GM21423 (cell line): ENCODE data around the gene GSE1.
"Not testable (repeated sequence)": the region's sequence is repeated elsewhere in the genome, so short reads cannot be mapped to it uniquely, and the experiment has no call there.

Experiments used
- ATAC-seq: cut with Tn5 transposase; IDR thresholded peaks from one replicate; pipeline ENCODE4 v1.9.1; 2021; ENCODE audit warnings: mild to moderate bottlenecking, moderate library complexity; ENCODE audit not compliant: unreplicated experiment

Gene GSE1

DNA sequence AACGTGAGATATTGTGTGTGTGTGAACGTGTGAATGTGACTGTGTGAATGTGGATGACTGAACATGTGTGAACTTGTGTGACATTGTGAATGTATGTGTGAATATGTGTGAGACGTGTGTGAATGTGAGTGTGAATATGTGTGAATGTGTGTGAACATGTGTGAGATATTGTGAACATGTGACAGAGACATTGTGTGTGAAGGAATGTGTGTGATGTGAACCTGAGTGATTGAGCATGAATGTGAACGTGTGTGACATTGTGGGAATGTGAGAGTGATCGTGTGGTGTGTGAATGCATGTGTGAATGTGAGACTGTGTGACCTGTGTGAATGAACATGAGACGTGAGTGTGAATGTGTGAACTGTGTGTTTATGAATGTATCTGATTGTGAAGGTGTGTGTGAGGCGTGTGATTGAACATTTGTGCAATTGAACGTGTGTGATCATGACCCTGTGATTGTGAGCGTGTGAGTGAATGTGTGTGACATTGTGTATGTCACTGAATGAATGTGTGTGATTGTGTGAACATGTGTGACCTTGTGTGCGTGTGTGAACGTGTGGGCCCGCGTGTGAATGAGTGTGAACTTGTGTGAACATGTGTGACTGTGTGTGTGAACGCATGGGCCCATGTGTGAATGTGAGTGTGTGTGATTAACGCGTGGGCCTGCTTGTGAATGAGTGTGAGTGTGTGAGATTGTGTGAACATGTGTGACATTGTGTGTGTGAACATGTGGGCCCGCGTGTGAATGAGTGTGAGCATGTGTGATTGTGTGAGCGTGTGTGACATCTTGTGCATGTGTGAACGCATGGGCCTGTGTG, 23.2 kb upstream of the GSE1 start:
- ATAC-seq = no peak

DNA sequence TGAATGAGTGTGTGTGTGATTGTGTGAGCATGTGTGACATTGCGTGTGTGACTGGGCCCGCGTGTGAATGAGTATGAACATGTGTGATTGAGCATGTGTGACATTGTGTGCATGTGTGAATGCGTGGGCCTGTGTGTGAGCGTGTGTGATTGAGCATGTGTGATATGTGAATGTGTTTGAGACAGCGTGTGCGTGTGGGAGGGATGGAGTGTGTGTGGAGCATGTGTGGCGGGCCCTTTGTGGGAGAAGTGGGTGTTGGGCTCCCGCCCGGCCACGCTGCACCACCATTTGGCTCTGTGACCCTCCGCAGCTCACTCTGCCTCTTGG, 22.7 kb upstream of the GSE1 start:
- no peak for ATAC-seq

DNA sequence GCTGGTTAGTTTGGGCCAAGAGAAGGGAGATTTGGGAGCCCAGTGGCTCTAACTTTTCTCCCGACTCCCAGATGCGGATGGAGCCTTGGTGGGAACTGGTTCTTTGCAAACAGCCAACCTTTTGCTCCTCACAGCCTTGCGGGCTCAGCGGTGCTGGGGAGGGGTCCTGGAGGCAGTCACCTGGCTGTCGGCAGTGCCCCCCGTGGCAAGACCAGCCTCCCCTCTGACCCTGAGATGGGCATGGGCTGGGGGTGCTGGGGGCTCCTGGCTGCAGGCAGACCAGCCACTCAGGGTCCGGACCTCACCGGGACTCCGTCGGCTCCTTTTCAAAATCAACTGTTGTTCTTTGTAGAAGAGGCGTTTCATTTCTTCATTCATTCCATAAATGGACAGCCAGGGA, 21.7 kb upstream of the GSE1 start:
- no peak for ATAC-seq

GRCh38 chr16:85592277-85592676, 20.8 kb upstream of the GSE1 start:
- ATAC-seq = not testable (repeated sequence)

- no peak for ATAC-seq
Measured at GRCh38 chr16:85592700-85593493, 20.2 kb upstream of the GSE1 start.

- no peak for ATAC-seq
Measured at GRCh38 chr16:85593494-85594221, 19.5 kb upstream of the GSE1 start.

GRCh38 chr16:85594273-85594977, 18.7 kb upstream of the GSE1 start:
- ATAC-seq = no peak

GRCh38 chr16:85594978-85595661, 18.0 kb upstream of the GSE1 start:
- ATAC-seq = no peak

DNA sequence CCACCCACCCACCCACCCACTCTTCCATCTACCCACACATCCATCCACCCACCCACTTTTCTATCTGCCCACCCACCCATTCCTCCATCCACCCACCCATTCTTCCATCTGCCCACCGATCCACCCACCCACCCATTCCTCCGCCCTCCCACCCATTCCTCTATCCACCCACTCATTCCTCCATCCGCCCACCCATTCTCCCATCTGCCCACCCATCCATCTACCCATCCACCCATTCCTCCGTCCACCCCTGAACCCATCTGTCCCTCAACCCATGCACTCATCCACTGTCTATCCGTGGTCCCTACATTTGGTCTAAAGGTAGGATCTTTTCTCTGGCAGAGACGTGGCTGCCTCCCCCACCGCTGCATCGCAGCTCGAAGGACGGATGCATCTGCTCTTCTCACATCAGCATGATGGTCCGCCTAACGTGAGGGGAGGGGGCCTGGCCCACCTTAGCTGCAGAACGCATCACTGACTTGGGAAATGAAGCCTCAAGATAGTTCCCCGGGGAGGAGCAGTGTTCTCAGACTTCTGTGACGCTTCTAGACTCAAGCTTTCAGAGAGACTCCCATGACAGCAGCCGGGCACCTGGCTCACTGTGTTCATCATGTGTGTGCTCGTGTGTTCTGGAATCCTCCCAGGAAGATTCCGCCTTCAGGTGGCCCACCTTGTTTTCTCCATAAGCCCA, 17.2 kb upstream of the GSE1 start:
- no peak for ATAC-seq

- ATAC-seq = no peak
Measured at GRCh38 chr16:85598141-85598540, 15.0 kb upstream of the GSE1 start.

DNA sequence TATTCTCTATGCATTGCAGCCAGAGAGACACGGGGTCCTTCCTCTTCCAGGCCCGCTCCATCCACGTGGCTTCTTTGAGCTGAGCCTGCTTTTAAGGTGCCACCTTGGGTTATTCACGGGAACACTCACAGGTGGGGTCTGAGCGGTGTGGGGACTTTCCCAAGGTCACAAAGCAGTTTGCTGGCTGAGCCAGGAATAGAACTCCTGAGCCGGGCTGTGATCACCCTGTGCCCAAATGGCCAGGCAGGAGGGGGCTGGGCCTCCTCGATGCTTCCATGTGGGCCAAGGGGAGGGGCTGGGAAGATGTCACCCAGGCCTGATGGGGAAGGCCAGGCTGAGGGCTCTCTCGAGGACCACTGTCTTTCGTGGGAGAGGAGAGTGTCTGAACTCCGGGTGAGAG, 13.0 kb upstream of the GSE1 start:
- ATAC-seq = no peak

DNA sequence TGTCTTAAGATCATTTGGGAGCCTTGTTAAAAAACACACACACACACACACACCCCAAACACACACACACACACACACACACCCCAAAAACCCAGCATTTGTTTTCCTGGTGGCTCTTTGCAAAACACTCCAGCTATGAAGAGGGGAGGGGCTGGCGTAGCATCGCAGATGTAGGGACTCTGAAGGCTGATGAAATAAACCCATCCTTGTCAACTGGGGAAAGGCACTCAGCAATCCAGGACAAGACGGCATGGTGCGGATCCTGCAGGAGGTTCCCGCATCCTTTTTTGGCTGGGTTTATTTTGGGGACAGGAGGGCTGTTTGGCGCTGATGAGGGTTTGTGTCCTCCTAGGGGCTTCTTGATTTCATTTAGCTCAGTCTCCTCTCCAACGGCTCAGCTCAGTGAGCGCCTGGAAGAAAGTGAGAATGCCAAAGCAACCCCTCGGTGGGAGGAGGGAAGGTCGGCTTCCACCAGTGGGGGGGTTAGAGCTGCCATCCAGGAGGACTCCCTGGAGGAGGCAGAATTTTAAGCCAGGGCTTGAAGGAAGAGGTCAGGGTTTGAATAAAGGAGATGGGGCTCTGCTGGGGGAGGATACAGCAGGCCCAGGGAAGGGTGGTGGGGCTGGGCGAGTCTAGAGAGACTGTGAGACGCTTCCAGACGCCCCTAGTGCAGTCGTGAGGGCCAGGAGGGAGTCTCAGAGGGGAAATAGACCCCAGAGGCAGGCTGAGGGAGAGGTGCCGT, 12.4 kb upstream of the GSE1 start:
- ATAC-seq = no peak

- ATAC-seq = no peak
Measured at GRCh38 chr16:85601272-85601639, 11.9 kb upstream of the GSE1 start.

GRCh38 chr16:85601730-85602401, 11.3 kb upstream of the GSE1 start:
- no peak for ATAC-seq

DNA sequence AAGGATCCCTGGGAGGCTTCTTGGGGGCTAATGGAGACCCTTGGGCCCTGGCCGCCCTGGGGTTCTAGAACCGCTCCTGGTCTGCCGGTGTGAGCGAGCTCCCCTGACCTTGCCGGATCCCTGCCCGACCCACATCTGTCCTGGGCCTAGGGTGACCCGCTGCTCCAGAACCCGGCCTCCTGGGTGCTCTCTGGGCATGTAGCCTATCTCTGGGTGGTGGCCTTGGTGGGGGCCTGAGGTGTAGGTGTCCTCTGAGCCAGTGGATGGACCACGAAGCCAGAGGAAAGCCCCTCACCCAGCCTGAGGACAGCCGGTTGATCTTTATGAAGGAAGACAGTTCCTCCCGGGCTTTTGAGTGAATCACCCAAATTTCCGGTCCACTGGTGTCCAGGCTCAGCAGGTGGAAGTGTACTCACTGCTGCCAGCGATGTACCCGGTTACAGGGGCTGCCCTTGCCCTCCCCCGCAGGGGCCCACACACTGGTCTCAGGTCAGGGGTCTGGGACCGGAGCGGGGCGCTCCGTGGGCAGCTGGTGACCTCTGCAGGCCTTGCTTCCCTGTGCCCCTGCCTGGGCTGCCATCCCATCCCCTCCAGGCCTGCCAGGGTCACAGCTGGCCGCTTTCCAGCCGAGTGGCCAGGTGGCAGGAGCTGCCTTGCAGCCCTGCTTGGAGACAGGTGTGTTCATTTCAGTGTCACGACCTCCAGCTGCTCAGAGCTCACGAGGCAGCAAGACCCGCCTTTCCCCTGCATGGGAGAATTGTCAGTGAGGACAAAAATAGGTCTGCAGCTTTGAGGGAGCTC, 10.5 kb upstream of the GSE1 start:
- no peak for ATAC-seq

DNA sequence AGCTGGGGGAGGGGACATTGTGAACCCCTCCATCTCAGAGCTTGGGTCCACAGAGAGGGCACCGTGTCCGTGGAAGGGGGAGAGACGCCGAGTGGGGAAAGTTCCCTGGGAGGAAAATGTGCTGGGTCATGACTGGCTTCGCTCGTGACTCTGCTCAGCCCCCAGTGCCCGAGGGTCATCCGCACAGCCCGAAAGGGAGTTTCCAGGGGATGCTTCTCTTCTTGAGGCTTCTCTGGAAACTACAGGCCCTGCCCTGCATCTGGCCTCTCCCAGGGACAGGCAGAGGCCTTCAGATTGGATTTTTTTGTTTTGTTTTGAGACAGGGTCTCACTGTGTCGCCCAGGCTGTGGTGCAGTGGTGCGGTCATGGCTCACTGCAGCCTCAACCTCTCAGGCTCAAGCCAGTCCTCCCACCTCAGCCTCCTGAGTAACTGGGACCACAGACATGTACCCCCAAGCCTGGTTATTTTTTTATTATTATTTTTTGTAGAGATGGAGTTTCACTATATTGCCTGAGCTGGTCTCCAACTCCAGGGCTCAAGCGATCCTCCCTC, 9.8 kb upstream of the GSE1 start:
- ATAC-seq = no peak

GRCh38 chr16:85604145-85604705, 8.9 kb upstream of the GSE1 start:
- no peak for ATAC-seq
